NCI-H774 (cell line): Measurements from ENCODE around the gene TGFBR3.

ENCODE experiments used
- DNase-seq: peaks from one replicate; lab custom pipeline; 2025; lab: John Stamatoyannopoulos, UW

Gene TGFBR3

GRCh38 chr1:91708691-91709090, 177.3 kb downstream of the TGFBR3 start:
- no peak for DNase-seq

- no peak for DNase-seq
Measured at GRCh38 chr1:91707890-91708218, 178.1 kb downstream of the TGFBR3 start.

GRCh38 chr1:91707114-91707889, 178.6 kb downstream of the TGFBR3 start:
- DNase-seq, result no peak

GRCh38 chr1:91706140-91706957, 179.6 kb downstream of the TGFBR3 start:
- DNase-seq, result no peak

- DNase-seq, result no peak
Measured at GRCh38 chr1:91704746-91705145, 181.2 kb downstream of the TGFBR3 start.

- DNase-seq, result no peak
Measured at GRCh38 chr1:91703095-91703494, 182.9 kb downstream of the TGFBR3 start.

- no peak for DNase-seq
Measured at GRCh38 chr1:91701472-91701869, 184.5 kb downstream of the TGFBR3 start.

- no peak for DNase-seq
Measured at GRCh38 chr1:91700771-91701471, 185.0 kb downstream of the TGFBR3 start.

GRCh38 chr1:91700332-91700731, 185.6 kb downstream of the TGFBR3 start:
- DNase-seq, result no peak

GRCh38 chr1:91699339-91699974, 186.5 kb downstream of the TGFBR3 start:
- no peak for DNase-seq

- no peak for DNase-seq
Measured at GRCh38 chr1:91697861-91698260, 188.1 kb downstream of the TGFBR3 start.

GRCh38 chr1:91697416-91697815, 188.5 kb downstream of the TGFBR3 start:
- no peak for DNase-seq

- no peak for DNase-seq
Measured at GRCh38 chr1:91696321-91696720, 189.6 kb downstream of the TGFBR3 start.

- DNase-seq, result no peak
Measured at GRCh38 chr1:91693557-91693956, 192.4 kb downstream of the TGFBR3 start.

- no peak for DNase-seq
Measured at GRCh38 chr1:91691525-91691924, 194.4 kb downstream of the TGFBR3 start.

- no peak for DNase-seq
Measured at GRCh38 chr1:91689641-91690481, 196.1 kb downstream of the TGFBR3 start.

GRCh38 chr1:91687452-91687851, 198.5 kb downstream of the TGFBR3 start:
- no peak for DNase-seq

GRCh38 chr1:91685994-91686393, 200.0 kb downstream of the TGFBR3 start:
- no peak for DNase-seq

GRCh38 chr1:91684481-91685196, 201.3 kb downstream of the TGFBR3 start:
- no peak for DNase-seq

- DNase-seq, result no peak
Measured at GRCh38 chr1:91683598-91683951, 202.4 kb downstream of the TGFBR3 start.
